ENCODE results near the gene CDH13. TPM values are rescaled to one million over a fixed set of nuclear protein-coding genes. Genes with fewer than 3 reads are reported as not detected.

Gene CDH13
- total and polyA plus RNA-seq, 2 of the 8 experiments (the other 6 are each of a cell fraction or from before 2014, with no cell fraction given): 2.3 to 2.4 TPM

DNA sequence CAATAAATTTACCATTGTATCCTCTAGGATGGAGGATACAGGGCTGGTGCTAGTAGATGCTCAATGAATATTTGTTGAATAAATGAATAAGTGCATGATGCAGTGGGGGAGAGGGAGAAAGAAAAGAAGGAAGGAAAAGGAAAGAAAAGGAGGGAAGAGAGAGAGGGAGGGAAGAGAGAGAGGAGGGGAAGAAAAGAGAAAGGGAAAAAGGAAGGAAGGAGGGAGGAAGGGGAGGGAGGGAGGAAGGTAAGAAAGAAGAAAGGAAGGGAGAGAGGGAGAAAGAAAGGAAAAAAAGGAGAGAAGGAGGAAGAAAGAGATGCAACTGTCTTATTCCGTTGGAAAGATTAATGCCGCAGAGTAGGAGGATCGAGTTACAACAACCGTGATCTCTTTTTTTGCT, 1211.4 kb downstream of the CDH13 start:
- POLR2A ChIA-PET (ENCODE audit: partially characterized antibody): interaction anchor here (1.2 to 1.3 kb wide), 2 partner anchors 10 to 16 kb away, joined by 3 read pairs; no protein-coding TSS in a partner anchor
- TF ChIP-seq TCF12 (IDR thresholded peaks at IDR 0.05; ENCODE audit: low read depth, low read length): no peak
- no peak for TF ChIP-seq CTBP2 (IDR thresholded peaks at IDR 0.05; ENCODE audit: borderline replicate concordance, insufficient read depth, insufficient read length, low read length)
- no peak for TF ChIP-seq HDAC6 (IDR thresholded peaks at IDR 0.05; ENCODE audit: low read depth, low read length)
- TF ChIP-seq EGR1 (IDR thresholded peaks at IDR 0.05; ENCODE audit: borderline replicate concordance, low read depth, low read length): no peak
- no peak for TF ChIP-seq RNF2 (IDR thresholded peaks at IDR 0.05; ENCODE audit: borderline replicate concordance, low read depth, low read length, missing control alignments, poor library complexity, severe bottlenecking)
- TF ChIP-seq SP1 (IDR thresholded peaks at IDR 0.05; ENCODE audit: low read depth, low read length): no peak
- TF ChIP-seq SRF (IDR thresholded peaks at IDR 0.05; ENCODE audit: low read depth, low read length): no peak
- TF ChIP-seq, protein P1, sequence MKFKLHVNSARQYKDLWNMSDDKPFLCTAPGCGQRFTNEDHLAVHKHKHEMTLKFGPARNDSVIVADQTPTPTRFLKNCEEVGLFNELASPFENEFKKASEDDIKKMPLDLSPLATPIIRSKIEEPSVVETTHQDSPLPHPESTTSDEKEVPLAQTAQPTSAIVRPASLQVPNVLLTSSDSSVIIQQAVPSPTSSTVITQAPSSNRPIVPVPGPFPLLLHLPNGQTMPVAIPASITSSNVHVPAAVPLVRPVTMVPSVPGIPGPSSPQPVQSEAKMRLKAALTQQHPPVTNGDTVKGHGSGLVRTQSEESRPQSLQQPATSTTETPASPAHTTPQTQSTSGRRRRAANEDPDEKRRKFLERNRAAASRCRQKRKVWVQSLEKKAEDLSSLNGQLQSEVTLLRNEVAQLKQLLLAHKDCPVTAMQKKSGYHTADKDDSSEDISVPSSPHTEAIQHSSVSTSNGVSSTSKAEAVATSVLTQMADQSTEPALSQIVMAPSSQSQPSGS (IDR thresholded peaks at IDR 0.05; ENCODE audit: low read length): no peak
- no peak for TF ChIP-seq ZNF274 (IDR thresholded peaks at IDR 0.05; ENCODE audit: borderline replicate concordance, extremely low read depth, low read length)
- TF ChIP-seq CEBPB (IDR thresholded peaks at IDR 0.05; ENCODE audit: low read depth, low read length): no peak

More for the DNA sequence above, 1211.4 kb downstream of the CDH13 start:
- no peaks in the 10 kb centered on the region for H4K20me1 ChIP-seq (replicated peaks in 1 of 2; ENCODE audit: control insufficient read depth in 1 of 2, insufficient read depth in 2 of 2, low read length in 2 of 2)
- no peak overlapping the region for H2AFZ ChIP-seq (ENCODE audit: low read length)
- FAIRE-seq (no peak), DNase-seq (ENCODE audit: low read depth in 1 of 2, low spot score in 2 of 2) (no peak)
- H3K36me3 ChIP-seq (ENCODE audit: control insufficient read depth in 2 of 4, insufficient read depth in 4 of 4, low read length in 3 of 4): no peaks in the 10 kb centered on the region
- peak overlapping the region; percentile 75; the same call in 1 of the 2 replicates for H2BK20ac ChIP-seq (ENCODE audit: low read length)
- CTCF ChIA-PET (ENCODE audit: partially characterized antibody): interaction anchor here (2.8 kb wide), 1 partner anchor 12 kb away, joined by 23 read pairs; no protein-coding TSS in a partner anchor
- no peak overlapping the region for H4K8ac ChIP-seq (ENCODE audit: extremely low read depth, insufficient read depth, low read length)
- H3K79me2 ChIP-seq (ENCODE audit: control insufficient read depth in 1 of 2, insufficient read depth in 2 of 2, low read length in 2 of 2): no peaks in the 10 kb centered on the region
- no peak overlapping the region for H3K14ac ChIP-seq (ENCODE audit: insufficient read length)
- H2AK5ac ChIP-seq (ENCODE audit: low read depth, low read length): no peak overlapping the region
- no peaks in the 10 kb centered on the region for H3K27me3 ChIP-seq (replicated peaks in 1 of 4; ENCODE audit: control insufficient read depth in 3 of 4, extremely low read depth in 1 of 4, insufficient read depth in 3 of 4, low read length in 3 of 4)
- H3K4ac ChIP-seq (replicated peaks; ENCODE audit: insufficient read length, low read depth, low read length): no peak overlapping the region
- H4K91ac ChIP-seq (replicated peaks; ENCODE audit: insufficient read length, low read length): no peak overlapping the region
- H2BK120ac ChIP-seq (replicated peaks; ENCODE audit: low read depth, low read length): peak overlapping the region; percentile 1
- peak overlapping the region; percentile 62; the same call in 1 of the 2 replicates for H2BK5ac ChIP-seq (ENCODE audit: low read depth, low read length)
- no peak overlapping the region for H4K5ac ChIP-seq (ENCODE audit: insufficient read length, low read depth, low read length)
- H3K23me2 ChIP-seq (ENCODE audit: low read depth, low read length): no peaks in the 10 kb centered on the region
- H3K79me1 ChIP-seq (ENCODE audit: low read depth, low read length): no peaks in the 10 kb centered on the region
- H3K27ac ChIP-seq (ENCODE audit: low read depth, low read length): no peak overlapping the region
- H3K4me1 ChIP-seq (replicated peaks in 1 of 4; ENCODE audit: control insufficient read depth in 3 of 4, insufficient read depth in 4 of 4, low read length in 3 of 4): peaks cover 9 to 35% (median 19%) of the 10 kb centered on the region in 4 experiments
- WGBS, 2 experiments (ENCODE audit: extremely low coverage in 1 of 2, insufficient coverage in 1 of 2, insufficient read length in 1 of 2, insufficient replicate concordance in 2 of 2, low coverage in 1 of 2, low lambda C conversion rate in 2 of 2, missing lambda C conversion rate in 1 of 2): 80% methylated on average over 4 of the region's 4 CpGs; no CpG with 5 or more reads in 1 of the 2 experiments
- no peak overlapping the region for H3K9ac ChIP-seq (replicated peaks in 1 of 4; ENCODE audit: extremely low read depth in 1 of 4, low read depth in 3 of 4, low read length in 3 of 4)
- no peak overlapping the region for H3K23ac ChIP-seq (ENCODE audit: insufficient read length)
- H3K4me3 ChIP-seq (ENCODE audit: extremely low read depth in 1 of 4, insufficient read depth in 2 of 4, low read depth in 3 of 4, low read length in 4 of 4): no peak overlapping the region
- no peak overlapping the region for H3K56ac ChIP-seq (replicated peaks; ENCODE audit: insufficient read length, low read depth, low read length)
- 0 out of 2 replicates have a peak overlapping the region, but pooled peaks have one; percentile 69 for H2BK12ac ChIP-seq (ENCODE audit: low read depth, low read length)
- no peak overlapping the region for H3K4me2 ChIP-seq (ENCODE audit: insufficient read depth in 1 of 2, low read depth in 2 of 2, low read length in 2 of 2)
- no peak overlapping the region for H3K18ac ChIP-seq (ENCODE audit: extremely low read depth, low read length)
- H3K9me3 ChIP-seq (ENCODE audit: insufficient read depth in 2 of 2, low read depth in 1 of 2, low read length in 1 of 2): peaks cover 3% of the 10 kb centered on the region in 2 experiments
- H2BK15ac ChIP-seq (ENCODE audit: low read length): no peak overlapping the region
